BE2C (cell line): ENCODE data around the gene CAPN15.

Experiments
- DNase-seq: peaks from one replicate; pipeline ENCODE4 v3.0.0-alpha.2; 2020
- H3K27me3 ChIP-seq: fragments of 250-450 bp; sonication (Bioruptor Pico); 2 replicates; pipeline ENCODE4 v1.5.1; 2020; ENCODE audit warnings: mild to moderate bottlenecking
- H3K36me3 ChIP-seq: fragments of 250-450 bp; sonication (Bioruptor Pico); 2 replicates; pipeline ENCODE4 v1.5.1; 2020; ENCODE audit warnings: mild to moderate bottlenecking
- H3K4me1 ChIP-seq: fragments of 250-450 bp; sonication (Bioruptor Pico); 2 replicates; pipeline ENCODE4 v1.5.1; 2020
- H3K4me3 ChIP-seq: 2 replicates; pipeline ENCODE4 v1.5.1; 2011; ENCODE audit warnings: low read depth, low read length
- H3K9me3 ChIP-seq: fragments of 250-450 bp; sonication (Bioruptor Pico); 2 replicates; pipeline ENCODE4 v1.5.1; 2020
- TF ChIP-seq, protein P1 (sequence below): IDR thresholded peaks from 2 replicates; pipeline ENCODE4 v1.5.1; 2012; ENCODE audit warnings: mild to moderate bottlenecking, low read depth, low read length

Gene CAPN15

DNA sequence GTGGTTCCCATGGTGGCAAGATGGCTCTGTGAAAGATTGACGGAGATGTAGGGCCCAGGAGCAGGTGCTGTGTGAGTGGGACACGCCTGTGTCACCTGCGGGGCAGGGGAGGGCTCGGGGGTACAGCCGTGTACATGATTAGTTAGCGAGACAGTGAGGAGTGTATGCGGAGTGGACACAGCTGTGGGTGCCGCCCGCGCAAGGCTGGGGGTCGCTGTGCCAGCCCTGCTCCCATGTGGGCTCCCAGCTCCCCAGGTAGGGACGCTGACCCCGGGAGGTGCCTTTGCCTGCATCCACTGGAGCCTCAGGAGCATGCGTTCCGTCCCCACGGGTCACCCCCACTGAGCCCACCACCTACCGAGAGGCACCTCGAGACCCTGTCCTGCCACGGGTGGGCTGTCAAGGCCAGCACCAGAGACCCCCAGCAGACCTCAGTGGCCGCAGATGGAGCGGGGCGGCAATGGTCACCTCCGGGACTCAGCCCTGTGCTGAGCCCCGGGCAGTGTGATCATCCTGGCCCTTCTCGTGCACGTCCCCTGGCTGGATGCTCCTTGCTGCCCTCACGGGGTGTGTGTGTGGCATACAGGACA is 7.4 kb downstream of the CAPN15 start:
- no peak for DNase-seq
- TF ChIP-seq, protein P1, sequence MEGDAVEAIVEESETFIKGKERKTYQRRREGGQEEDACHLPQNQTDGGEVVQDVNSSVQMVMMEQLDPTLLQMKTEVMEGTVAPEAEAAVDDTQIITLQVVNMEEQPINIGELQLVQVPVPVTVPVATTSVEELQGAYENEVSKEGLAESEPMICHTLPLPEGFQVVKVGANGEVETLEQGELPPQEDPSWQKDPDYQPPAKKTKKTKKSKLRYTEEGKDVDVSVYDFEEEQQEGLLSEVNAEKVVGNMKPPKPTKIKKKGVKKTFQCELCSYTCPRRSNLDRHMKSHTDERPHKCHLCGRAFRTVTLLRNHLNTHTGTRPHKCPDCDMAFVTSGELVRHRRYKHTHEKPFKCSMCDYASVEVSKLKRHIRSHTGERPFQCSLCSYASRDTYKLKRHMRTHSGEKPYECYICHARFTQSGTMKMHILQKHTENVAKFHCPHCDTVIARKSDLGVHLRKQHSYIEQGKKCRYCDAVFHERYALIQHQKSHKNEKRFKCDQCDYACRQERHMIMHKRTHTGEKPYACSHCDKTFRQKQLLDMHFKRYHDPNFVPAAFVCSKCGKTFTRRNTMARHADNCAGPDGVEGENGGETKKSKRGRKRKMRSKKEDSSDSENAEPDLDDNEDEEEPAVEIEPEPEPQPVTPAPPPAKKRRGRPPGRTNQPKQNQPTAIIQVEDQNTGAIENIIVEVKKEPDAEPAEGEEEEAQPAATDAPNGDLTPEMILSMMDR: no peak
- no peaks in the 10 kb centered on the region for H3K4me1 ChIP-seq
- no peaks in the 10 kb centered on the region for H3K9me3 ChIP-seq
- H3K27me3 ChIP-seq: no peaks in the 10 kb centered on the region
- peaks cover 54% of the 10 kb centered on the region for H3K36me3 ChIP-seq
- no peak overlapping the region for H3K4me3 ChIP-seq

DNA sequence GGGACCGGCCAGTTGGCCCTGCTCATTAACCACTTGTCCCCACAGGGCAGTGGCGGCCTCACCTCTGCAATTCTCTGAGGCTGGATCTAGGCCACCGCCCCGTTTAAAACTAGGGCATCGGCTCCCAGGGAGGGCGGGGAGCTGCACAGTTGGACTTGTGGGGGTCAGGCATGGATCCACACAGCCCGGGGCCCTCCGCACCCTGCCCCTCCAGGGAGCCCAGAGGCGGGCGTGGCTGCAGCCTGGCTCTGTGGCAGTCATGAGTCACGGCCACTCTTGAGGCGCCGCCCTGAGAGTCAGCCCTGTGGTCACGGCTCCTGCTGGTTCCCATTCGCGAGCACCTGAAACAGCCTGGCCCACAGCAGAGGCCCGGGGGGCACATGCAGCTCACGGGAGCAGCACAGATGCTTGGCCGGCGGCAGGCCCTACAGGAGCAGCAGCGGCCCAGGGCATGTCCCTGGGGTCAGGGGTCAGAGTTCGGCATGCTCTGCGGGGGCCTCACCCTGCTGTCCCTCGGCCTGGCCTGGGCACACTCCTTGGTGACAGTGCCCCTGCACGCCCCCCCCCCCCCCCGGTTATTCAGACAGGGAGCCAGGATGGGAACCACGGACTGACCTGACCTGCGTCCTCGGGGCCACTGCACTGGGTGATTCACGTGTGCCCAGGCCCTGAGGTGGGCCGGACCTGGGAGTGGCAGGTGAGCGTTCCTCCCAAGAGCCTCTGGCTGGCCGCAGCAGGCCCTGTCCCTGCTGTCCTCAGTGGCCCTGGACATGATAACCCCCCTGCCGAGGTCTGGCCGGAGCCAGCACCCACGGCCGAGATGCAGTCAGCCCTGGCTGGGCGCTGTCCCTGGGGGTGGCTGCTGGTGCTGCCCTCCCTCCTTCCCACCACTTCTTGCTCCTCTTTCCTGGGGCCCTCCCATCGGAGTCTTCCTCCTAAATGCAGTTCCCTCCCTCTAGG is 8.2 kb downstream of the CAPN15 start:
- no peak overlapping the region for H3K4me3 ChIP-seq
- H3K4me1 ChIP-seq: no peaks in the 10 kb centered on the region
- DNase-seq: no peak
- TF ChIP-seq, protein P1: no peak
- peaks cover 60% of the 10 kb centered on the region for H3K36me3 ChIP-seq
- H3K9me3 ChIP-seq: no peaks in the 10 kb centered on the region
- no peaks in the 10 kb centered on the region for H3K27me3 ChIP-seq

DNA sequence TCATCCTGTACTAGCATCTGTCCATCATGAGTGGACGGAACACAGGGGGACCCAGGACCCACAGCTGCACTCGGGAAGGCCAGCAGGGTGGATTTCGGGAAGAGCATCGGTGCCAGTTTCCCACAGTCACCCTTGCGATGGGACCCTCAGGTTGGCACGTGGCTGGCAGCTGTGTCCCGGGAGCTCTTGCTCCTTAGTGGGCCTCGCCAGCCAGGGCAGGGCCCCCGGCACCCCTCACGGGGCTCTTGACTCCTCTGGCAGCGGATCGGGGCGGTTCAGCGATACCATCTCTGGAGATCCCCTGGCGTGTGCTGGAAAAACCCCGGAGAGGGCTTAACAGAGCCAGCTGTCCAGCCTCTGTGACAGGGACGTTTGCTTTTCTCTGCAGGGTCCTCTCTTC is 9.2 kb downstream of the CAPN15 start:
- Histone ChIP-seq H3K4me3 (no peak overlapping the region), H3K36me3 (peaks cover 62% of the 10 kb centered on the region), H3K4me1 (no peaks in the 10 kb centered on the region), H3K27me3 (no peaks in the 10 kb centered on the region), H3K9me3 (no peaks in the 10 kb centered on the region)
- TF ChIP-seq, protein P1: no peak
- no peak for DNase-seq

DNA sequence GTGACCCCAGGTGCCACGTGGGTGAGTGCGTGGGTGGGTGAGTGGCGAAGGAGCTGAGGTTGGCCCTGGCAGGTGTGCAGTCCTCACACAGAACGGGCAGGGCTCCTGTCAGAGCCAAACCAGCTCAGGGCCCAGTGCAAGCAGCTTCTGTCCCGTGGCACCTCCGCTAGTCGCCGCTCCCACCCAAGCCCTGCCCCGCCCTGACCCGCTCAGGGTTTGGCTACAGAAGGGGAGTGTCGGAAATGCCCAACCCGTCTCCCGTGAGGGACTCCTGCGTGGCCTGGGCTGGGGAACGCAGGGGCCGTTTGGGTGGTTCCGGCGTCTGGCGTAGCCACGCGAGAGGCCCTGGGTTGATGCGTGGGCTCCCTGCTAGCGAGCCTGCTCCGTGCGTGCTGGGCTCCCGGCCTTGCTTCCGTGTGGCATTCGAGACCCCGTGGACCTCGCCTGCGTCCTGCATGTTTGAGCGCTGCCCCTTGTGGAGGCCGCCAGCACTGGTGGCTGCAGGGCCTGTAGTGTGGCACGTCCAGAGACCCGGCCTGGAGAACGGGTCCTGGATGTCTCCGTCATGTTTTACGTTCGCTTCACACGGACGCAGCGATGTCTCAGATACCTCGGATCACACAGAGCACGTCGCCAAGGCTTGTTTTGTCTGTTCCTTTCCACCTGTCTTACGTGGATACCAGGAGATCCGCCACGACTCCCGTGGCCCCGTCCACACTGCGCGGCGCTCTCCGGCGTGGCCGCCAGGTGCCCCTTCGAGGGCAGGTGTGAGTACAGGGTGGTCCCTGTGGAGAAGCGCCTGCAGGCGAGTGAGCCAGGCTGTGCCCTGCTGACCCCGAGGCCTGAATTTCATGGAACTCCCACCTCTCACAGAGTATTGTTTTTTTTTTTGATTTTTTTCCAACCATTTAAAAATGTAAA is 10.2 kb downstream of the CAPN15 start:
- Histone ChIP-seq H3K9me3 (no peaks in the 10 kb centered on the region), H3K36me3 (peaks cover 62% of the 10 kb centered on the region), H3K27me3 (no peaks in the 10 kb centered on the region), H3K4me1 (no peaks in the 10 kb centered on the region), H3K4me3 (no peak overlapping the region)
- TF ChIP-seq, protein P1: 0 out of 2 replicates have a peak, but pooled peaks have one; percentile 3
- no peak for DNase-seq

DNA sequence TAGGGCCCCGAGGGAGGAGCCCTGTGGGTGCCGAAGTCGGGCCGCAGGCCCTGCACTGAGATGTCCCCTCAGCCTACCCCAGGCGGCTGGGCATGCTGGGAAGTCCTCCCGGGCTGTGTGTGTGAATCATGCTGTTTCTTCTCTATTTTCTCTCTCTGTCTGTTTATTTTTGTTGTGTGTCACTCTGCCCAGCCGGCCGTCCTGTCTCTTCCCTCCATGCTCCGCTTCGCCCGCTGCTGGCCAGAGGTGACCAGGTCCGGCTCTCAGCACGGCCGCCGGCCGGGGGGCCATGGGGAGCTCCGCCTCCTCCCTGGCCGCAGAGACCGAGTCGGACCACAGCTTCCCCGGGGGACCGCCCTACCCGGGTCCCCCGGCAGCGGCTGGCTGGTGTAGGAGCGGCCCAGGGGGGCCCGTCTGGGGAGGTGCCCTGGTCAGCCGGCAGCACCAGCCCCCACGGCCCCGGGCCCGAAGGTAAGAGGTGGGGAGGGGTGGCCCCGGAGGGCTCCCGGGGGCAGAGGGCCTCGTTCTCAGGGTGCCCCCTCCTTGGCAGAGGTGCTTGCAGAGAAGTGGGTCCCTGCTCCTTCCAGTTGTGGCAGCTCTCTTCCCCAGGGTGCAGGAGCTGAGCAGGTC is 12.5 kb downstream of the CAPN15 start:
- H3K27me3 ChIP-seq: no peaks in the 10 kb centered on the region
- H3K9me3 ChIP-seq: no peaks in the 10 kb centered on the region; the same call in 1 of the 2 replicates
- TF ChIP-seq, protein P1: no peak
- no peak for DNase-seq
- peaks cover 50% of the 10 kb centered on the region for H3K36me3 ChIP-seq
- H3K4me3 ChIP-seq: no peak overlapping the region
- H3K4me1 ChIP-seq: peaks cover 9% of the 10 kb centered on the region
